NCI-H69 (cell line): ENCODE results near the gene NCS1.

Source experiments
- DNase-seq: peaks from one replicate; lab custom pipeline; 2025; lab: John Stamatoyannopoulos, UW

NCS1 gene

DNA sequence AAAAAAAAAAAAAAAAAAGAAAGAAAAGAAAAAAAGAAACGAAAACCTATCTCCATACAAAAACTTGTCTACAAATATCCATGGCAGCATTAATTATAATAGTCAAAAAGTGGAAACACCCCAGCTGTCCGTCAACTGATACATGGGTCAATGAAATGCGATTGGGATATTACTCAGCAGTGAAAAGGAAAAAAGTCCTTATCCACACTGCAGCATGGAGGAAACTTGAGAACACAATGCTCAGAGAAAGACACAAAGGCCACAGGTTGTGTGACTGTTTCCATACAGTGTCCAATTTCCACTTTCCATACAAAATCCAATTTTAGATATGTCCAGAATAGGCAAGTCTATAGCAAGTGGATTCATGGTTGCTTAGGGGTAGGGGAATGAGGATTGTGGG lies 24.3 kb upstream of the NCS1 start:
- no peak for DNase-seq

DNA sequence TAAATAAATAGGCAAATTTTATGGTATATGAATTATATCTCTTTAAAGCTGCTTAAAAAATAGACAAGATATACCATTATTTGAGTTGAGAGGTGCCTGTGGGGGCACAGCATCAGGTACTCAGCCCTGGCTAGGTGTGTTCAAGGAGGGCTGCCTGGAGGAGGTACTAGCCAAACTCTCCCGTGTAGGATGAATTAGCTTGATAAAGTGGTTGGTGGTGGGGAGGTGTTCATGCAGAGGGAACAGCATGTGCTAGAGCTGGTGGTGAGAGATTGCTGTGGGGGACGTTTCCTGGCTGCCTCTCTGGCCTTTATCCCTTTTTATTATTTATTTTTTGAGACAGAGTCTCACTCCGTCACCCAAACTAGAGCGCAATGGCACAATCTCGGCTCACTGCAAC lies 23.2 kb upstream of the NCS1 start:
- DNase-seq: no peak

DNA sequence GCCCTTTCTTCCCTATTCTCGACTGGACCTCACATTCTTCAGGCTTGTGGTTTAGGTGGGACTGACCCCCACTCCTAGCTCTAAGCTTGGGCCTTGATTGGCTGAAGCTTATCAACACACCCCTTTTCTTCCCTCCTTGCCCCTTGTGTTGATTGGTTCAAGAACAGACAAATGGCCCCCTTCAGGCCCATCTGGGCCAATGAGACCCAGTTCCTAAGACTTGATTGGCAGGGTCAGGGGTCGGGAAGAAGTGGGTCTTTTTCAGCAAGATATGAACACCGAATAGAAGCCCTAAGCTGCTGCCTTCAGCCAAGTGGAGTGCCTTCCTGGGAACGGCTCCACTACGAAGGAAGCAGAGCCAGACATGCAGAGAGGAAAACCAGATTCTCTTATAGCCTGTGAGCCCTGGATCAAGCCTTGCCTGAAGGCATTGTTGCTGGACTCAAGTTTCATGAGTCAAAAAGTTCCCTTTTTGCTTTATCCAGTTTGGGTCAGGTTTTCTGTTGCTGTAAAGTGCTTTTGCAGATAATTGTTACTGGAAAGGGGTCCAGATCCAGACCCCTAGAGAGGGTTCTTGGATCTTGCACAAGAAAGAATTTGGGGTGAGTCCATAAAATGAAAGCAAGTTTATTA lies 22.4 kb upstream of the NCS1 start:
- DNase-seq: no peak

DNA sequence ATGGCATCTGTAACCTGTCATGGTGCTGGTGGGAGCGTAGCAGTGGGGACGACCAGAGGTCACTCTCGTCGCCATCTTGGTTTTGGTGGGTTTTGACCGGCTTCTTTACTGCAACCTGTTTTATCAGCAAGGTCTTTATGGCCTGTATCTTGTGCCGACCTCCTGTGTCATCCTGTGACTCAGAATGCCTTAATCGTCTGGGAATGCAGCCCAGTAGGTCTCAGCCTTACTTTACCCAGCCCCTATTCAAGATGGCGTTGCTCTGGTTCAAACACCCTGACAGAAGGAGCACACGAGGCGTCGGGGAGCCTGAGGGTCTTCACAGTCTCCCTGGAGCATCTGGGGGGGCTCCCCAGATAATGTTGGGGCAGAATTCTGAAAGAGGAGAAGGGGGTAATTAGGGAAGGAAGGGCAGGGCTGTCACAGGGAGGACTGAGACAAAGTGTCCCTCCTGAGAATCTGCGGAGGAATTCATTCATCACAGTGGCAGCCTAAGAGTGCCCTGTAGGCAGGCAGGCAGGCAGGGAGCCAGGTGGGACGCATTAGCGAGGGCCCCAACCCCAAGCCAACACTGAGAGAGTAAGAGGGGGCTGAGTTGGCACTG lies 21.3 kb upstream of the NCS1 start:
- DNase-seq: no peak

DNA sequence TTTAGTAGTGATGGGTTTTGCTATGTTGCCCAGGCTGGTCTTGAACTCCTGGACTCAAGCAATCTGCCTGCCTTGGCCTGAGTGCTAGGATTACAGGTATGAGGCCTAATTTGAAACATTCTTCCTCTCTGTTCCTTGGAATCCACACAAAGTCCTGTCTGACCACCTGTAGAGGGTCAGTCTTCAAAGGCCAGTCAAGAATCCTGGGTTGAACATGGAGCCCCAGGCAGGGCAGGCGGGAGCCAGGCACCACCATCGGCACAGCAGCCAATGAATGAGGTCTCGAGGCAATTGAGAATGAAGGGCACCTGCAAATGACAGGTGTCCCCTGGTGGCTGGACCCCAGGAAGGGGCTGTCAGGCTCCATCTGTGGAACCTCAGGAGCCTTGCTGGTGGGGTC lies 17.4 kb upstream of the NCS1 start:
- DNase-seq: no peak

DNA sequence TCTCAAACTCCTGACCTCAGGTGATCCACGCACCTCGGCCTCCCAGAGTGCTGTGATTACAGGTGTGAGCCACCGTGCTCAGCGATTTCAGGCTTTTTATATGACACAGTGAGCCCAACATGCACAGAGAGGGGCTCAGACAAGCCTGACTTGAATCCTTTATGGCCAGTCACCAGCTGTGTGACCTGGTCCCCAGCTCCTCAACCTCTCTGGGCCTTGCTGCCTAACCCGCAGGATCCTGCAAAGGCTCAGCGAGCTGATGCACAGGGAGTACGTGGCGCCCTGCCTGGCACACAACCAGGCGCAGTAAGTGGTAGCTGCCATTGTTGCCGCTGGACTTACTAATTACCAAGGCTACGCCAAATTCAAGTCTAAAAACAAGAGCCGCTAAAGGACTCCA lies 16.6 kb upstream of the NCS1 start:
- DNase-seq: no peak

DNA sequence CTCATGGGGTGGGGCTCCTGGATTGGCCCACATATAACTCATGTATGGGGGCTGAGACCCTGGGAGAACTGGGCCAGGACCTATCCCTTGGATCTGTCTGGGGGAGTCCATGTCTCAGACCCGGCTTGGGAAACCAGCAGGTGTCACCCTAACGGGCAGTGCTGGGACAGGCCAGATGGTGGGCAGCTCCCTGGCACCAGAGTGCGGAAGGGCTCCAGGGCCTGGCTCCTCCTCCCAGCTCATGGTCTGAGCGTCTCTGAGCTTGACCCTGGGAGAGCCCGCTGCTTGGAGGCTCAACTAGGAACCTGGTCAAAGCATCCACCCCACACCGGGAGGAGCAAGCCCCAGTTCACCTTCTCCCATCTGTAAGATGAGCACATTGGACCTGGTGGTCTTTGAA lies 15.5 kb upstream of the NCS1 start:
- DNase-seq: no peak

DNA sequence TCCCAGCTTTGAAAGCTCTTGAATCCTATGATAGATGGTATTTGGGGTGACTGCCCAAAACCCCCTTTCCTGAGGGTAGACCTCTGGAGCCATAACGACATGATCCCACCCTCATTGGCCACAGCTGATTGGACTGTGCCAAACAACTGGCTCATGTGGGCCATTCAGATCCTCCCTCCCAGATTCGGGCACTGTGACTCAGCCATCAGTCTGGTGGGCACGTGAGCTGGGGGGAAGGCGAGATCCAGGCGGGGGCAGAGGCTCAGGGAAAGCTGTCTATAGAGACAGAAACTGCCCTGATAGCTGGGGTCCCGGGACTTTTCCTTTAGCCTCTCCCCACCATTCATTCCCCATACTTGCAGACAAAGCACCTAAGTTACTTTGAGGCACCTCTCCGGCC lies 15.1 kb upstream of the NCS1 start:
- no peak for DNase-seq

DNA sequence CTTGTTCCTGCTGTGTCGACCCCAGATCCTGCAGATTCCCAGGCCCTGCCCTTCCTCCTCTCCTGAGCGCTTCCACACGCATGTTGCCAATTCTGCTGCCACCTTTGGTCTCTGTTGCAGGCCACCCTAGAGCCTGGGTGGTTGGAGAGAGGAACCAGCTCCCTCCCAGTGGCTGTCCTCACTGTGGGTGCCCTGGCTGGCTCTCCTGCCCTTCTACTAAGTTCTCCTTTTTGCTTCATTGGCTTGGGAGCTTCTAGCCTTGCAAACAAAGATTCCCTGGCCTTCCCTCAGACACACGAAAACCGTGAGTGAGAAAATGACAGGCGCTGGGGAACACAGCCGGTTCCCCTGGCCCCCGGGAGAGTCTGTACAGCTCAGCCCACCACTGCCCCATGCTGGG lies 14.2 kb upstream of the NCS1 start:
- DNase-seq: no peak

DNA sequence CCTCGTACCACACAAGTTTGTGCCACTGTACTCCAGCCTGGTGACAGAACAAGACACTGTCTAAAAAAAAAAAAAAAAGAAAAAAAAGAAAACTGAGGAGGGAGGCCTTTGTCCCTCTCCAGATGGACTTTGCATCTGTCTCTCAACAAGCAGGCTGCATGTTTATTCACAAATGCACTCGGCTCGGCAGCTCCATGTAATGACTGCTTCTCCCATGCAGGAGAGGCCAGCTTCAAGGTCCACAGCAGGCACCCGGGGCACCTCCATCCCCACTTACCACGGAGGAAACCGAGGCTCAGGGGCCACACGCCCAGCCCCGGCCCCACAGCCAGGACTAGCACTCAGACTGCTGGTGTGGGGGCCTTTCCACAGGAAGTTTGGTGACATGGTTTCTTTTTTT lies 13.1 kb upstream of the NCS1 start:
- no peak for DNase-seq

DNA sequence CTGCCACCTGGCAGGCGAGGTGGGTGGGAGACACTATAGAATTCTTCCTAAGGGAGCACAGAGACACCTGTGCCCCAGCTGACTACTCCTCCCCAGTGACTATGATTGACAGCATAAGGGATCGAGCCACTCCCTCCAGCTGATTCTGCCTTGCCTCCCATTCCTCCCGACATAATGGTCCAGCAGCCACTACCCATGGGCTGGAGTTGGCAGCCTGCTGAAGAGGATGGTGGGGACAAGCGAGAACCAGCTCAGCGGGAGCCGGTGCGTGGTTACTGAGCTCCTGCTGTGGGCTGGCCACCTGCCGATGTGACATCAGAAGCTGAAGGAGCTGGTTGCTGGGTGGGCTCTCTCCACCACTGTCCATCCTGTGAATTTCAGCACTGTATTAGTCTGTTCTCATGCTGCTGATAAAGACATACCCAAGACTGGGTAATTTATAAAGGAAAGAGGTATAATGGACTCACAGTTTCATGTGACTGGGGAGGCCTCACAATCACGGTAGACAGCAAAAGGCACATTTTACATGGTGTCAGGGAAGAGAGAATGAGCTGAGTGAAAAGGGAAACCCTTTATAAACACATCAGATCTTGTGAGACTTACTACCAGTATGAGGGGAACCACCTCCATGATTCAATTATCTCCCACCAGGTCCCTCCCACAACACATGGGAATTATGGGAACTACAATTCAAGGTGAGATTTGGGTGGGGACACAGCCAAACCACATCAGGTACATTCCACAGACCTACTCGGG lies 12.1 kb upstream of the NCS1 start:
- peak; percentile 93 for DNase-seq

DNA sequence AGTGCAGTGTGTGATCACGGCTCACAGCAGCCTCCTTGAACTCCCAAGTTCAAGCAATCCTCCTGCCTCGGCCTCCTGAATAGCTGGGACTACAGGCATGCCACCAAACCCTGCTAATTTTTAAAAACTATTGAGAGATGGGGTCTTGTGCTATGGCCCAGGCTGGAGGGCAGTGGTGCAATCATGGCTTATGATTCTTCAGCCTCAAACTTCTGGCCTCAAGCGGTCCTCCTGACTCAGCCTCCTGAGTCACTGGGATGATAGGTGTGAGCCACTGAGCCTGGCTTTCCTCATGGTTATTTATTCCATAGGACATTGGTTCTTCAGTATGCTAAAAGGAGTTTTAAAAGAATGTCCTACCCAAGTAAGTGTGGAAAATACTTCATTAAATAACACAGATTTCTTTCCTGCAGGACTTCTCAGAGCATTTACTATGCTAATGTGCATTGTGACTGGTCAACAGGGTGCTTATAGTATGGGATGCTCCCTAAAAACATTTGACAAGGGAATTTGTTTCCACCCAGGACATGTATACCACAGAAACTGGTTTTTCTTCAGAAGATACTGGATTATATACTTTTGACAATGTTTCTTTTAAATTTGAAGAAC lies 11.2 kb upstream of the NCS1 start:
- DNase-seq: no peak

DNA sequence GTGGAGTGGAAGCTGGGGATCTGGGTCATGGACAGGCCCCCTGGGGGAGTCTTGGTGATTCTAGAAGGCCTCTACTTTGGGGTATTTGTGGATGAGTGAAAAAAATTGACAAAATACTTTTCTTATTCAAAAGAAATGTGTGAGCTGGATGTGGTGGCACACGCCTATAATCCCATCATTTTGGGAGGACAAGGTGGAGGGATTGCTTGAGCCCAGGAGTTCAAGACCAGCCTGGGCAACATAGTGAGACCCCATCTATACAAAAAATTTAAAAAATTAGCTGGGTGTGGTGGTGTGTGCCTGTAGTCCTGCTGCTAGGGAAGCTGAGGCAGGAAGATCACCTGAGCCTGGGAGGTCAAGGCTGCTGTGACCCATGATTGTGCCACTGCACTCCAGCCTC lies 6.6 kb upstream of the NCS1 start:
- DNase-seq: no peak

DNA sequence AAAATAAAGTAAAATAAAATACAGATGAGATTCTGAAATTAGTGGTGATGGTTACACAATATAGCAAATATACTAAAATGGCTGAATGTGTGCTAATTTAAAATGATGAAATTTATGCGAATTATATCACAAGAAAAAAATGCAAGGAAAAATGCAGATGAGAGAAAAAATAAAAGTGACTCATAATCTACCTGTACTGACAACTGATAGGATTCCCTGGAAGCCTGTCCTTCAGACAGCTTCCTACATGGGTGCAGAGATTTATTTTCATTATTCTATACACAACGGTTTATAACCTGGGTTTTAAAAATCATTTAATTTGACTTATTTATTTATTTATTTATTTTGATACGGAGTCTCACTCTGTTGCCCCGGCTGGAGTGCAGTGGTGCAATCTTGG lies 5.8 kb upstream of the NCS1 start:
- no peak for DNase-seq

DNA sequence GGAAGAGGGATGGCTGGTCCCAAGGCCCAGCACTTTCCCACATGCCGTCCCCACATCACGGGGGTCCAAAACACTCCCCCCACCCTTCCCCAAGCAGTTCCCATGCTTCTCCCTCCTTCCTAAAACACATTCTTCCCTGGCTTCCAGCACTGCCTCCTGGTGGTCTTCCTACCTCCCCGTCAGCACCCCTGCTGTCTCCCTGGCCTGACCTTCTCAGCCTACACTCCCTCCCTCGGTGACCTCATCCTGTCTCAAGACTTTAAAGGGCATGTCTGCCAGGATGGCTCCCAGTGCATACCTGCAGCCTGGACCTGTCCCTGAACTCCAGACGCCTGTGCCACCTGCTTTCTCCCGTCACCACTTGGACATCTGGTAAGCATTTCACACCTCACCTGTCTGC lies 4.3 kb upstream of the NCS1 start:
- peak; percentile 49 for DNase-seq

DNA sequence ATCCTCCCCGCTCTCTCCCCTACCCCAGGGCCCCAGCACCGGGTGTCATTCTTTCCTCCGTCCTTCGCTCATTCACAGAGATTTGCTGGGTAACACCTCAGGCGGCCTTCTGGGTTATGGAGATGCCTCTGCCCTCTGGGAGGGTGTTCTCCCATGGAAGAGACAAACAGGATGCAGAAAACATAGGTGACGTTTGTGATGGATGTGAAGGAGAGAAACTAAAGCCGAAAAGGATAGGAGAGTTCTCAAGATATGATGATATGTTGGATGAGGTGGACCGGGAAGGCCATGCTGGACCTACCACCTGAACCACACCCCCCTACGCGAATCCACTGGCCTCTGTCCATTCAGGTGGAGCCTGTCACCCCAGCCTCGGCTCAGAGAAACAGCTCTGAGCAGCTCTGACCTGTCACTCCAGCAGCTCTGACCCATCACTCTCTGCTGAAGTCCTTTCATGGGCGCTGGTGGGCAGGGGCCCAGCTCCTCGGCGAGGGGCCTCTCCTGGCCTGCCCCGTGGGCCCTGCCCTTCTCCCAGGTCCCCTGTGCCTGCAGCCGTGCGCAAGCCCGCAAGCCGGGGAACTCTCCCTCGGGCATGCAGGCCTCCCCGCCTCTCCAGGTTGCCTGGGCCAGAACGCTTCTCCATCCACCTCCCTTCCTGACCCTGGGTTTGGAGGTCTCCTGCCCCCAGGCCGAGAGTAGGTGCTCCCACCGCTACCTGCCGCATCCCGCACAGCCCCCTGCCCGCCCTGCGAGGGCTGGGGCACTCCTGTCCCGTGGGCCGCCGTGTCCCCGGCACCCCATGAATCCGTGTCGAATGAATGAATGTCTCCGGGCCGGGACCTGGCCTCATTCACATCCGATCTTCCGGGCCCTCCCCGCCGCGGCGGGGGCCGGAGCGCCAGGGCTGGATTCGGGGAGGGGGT lies 717 bp upstream of the NCS1 start:
- no peak for DNase-seq

DNA sequence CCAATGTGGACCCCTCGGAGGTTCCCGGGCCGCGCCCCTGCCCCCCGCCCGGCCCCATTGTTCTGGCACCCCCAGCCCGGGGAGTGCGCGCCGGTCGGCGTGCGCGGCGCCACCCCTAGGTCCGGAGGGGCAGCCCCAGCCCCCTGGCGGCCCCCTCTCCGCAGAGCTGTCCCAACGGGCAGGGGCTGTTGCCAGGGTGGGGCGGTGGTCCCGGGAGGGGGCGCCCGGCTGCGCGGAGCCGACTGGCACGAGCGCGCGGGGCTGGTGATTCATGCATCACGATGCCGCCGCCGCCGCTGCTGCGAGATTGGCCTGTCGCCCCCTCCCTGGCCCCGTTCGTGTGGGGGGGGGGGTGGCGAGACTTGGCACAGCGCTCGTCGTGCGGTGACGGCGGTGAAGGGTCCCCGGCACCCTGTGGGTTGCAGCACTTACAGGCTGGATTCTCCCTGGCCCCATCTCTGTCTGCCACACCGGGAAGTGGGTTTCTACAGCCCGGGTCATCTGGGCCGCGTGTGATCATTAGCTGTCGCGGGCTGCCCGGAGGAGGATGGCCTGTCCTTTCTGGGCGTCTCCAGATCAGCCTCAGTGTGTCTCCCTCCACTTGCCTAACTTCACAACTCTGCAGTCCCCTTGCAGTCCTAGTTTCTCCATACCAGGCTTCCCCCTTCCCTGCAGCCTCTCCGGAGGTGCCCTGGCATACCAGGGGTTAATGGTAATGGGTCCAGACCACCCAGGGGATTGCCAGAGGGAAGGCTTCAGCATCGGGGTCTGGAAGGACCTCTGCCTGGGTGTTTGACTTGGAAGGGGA lies 858 bp downstream of the NCS1 start:
- DNase-seq: peak; percentile 69

DNA sequence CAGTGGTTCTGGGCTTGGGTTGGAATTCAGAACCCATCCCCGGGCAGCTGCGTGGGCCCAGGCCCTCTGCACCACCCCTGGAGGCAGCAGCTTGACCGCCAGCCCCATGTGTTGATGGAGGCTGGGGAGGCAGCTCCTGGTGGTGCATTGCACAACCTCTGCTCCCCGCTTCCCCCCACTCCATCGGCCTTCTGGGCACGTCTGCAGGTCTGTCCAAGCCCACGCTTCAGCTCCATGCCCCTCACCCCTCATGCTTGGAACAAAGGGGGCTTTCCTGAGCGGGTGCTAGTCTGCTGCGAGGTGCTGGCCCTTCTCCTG lies 1.4 kb downstream of the NCS1 start:
- DNase-seq: no peak

DNA sequence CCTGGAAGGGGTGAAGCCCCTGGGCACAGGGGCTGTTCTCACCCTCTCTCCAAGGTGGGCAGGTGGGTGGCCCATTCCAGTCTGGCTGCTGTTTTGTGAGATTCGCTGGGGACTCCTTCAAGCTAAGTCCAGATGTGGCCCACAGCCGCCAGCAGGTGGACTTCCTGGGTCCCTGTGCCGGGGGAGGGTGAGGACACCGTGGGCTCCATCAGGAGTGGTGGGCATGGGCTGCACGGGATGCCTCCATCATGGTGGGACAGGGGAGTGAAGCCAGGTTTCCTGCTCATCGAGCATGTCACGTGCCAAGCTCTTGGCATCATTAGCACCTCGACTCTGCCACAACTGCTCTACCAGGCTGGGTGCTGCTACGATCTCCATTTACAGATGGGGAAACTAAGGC lies 1.8 kb downstream of the NCS1 start:
- DNase-seq: no peak

DNA sequence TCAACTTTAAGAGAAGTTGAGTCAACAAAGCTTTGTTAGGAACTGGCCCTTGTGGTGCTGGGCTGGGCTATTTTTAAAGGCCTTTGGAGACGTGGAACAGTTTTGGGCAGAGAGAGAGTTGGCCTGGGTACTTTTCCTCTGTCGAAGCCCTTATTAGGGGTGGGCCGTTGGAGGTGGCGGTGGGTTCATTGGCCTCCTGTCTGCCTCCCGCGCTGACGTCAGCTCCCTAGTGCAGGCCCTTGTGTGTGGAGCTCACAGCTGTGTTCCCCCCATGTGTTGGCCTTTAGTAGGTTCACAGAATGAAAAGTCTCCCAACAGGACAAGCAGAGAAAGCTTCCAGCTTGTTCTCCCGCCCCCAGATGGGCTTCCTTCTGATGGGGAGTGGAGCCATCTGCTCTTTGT lies 2.7 kb downstream of the NCS1 start:
- DNase-seq: no peak

DNA sequence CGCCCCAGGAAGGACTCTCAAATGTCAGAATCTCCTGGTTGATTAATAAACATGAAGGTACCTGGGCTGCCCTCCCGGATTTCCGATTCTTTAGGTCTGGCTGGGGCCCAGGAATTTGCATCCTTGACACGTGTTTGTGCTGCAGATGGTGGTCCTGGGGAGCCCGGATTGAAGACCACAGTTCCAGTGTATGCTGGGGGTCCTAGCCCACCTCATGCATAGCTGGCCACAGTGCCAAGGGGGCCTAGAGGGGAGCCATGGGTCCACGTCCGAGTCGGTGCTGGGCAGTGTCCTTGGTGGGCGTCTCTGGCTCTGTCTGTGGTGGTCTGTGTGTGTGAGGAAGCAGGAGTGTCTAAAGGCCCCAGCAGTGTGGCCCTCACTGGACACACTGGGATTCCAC lies 3.2 kb downstream of the NCS1 start:
- DNase-seq: no peak

DNA sequence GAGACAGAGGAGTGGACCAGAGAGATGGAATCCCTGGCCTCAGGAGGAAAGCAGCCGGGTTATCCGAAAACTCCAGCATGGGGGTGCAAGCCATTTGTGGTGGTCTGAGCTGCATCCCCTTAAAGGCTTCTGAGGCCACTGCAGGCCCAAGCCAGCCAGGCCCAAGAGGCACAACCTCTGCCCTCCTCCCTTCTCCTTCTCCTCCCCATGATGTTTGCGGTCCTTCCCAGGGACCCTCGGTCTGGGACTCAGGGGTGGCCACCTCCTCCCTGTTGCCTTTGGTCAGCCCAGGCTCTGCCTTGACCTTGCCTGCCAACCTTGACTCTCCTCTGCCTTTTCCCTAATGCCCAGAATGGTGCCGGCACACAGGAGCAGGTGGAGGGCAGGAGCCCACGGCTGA lies 4.6 kb downstream of the NCS1 start:
- no peak for DNase-seq
